Psoas muscle (tissue), 8 donors: ENCODE data around the gene SLC30A5. TPM values are rescaled to one million over a fixed set of nuclear protein-coding genes. Genes with fewer than 3 reads are reported as not detected.
"Not testable (repeated sequence)": the region's sequence is repeated elsewhere in the genome, so short reads cannot be mapped to it uniquely, and the experiment has no call there.

Experiments
- ATAC-seq, 4 donors: fragments of 200-7000 bp; cut with Tn5 transposase; one replicate each; pipeline ENCODE4 v1.9.1; 2020; ENCODE audit warnings: moderate library complexity in 3 of 4, mild to moderate bottlenecking in 2 of 4
- DNase-seq, 2 donors: peaks; one replicate each; pipeline ENCODE4 v3.0.0-alpha.2; 2020
- H3K27ac ChIP-seq: fragments of 200-600 bp; one replicate; pipeline ENCODE4 v1.8.0; 2022
- H3K27me3 ChIP-seq, 3 donors: fragments of 200-600 bp in 1 of 3; one replicate each; pipeline versions ENCODE4 v1.6.1 to v1.8.0; 2013 to 2022; ENCODE audit warnings: low read length in 2 of 3, mild to moderate bottlenecking in 2 of 3, moderate library complexity in 1 of 3; ENCODE audit not compliant: insufficient read depth in 3 of 3
- H3K36me3 ChIP-seq, 2 donors: fragments of 200-600 bp in 1 of 2; one replicate each; pipeline versions ENCODE4 v1.6.1 to v1.8.0; 2013 to 2022; ENCODE audit warnings: low read depth in 1 of 2, mild to moderate bottlenecking in 1 of 2, moderate library complexity in 1 of 2; ENCODE audit not compliant: insufficient read depth in 1 of 2
- H3K4me1 ChIP-seq: fragments of 200-600 bp; one replicate; pipeline ENCODE4 v1.8.0; 2022
- H3K4me3 ChIP-seq: fragments of 200-600 bp; one replicate; pipeline ENCODE4 v1.8.0; 2022; ENCODE audit warnings: mild to moderate bottlenecking
- H3K9me3 ChIP-seq: fragments of 200-600 bp; one replicate; pipeline ENCODE4 v1.8.0; 2022
- WGBS, 3 donors: extraction: QIAGEN DNeasy Blood & Tissue Kit; methylation state at CpG; one replicate each; pipeline versions ENCODE4 v1.1.6 to v1.1.7; 2013; 5-methylcytosine and 5-hydroxymethylcytosine counted together
- intact Hi-C, 2 donors: fragments of 100-400 bp; cut with DNase I; formaldehyde crosslinking; loops; one replicate each; pipeline versions ENCODE4 v1.11.0 to v1.14.2; 2022
- polyA plus RNA-seq, 3 donors: library from polyadenylated mRNA; stranded (reverse); fragments of 200-250 nt; gene quantifications; one replicate each; pipeline ENCODE4 v1.2.3, GENCODE V29; 2013
- total RNA-seq, 4 donors: library from RNA; stranded (reverse); fragmentation: NEBNext Ultra II Directional in 2 of 4; extraction: Animal tissue kit (Norgen Biotek cat#: 25700) in 2 of 4; gene quantifications; one replicate each; pipeline versions ENCODE4 v1.2.1 to v1.2.4, GENCODE V29; 2021 to 2023
- TF ChIP-seq, protein P1 (sequence below): fragments of 200-600 bp; IDR thresholded peaks from one replicate; pipeline ENCODE4 v1.8.0; 2022; ENCODE audit warnings: antibody characterized with exemption
- donor health status: healthy with polysubstance abuse.
- donor health status: DM: no; HTN: no; CAD: no; lungs with moderate emphysema.
- donor health status: Bipolar disorder and iron deficiency.
- donor health status: healthy.
- donor health status: DM: yes; HTN: yes; CAD: no.
- donor health status: DM: no; HTN: no; CAD: no.
- donor health status: DM: no; HTN: no; CAD: no.
- donor health status: DM: yes; HTN: yes; CAD: no.

SLC30A5 gene
- total and polyA plus RNA-seq, 7 donors = 11.5 to 21.1 (median 17.7) TPM

DNA sequence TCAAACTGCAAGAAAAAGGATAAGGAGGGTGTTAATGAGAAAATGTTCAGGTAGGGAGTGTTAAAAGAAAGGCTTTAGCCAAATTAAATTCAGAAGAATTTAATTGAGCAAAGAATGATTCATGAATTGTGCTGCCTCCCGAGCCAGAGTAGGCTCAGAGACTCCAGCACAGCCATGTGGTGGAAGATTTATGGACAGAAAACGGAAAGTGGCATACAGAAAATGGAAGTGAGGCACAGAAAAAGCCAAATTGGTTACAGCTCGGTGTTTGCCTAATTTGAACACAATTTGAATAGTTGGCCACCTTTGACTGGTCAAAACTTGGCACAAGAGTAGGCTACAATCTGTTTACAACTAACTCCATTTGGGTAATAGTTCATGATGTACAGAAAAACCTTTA, 9.6 kb upstream of the SLC30A5 start:
- TF ChIP-seq, protein P1, sequence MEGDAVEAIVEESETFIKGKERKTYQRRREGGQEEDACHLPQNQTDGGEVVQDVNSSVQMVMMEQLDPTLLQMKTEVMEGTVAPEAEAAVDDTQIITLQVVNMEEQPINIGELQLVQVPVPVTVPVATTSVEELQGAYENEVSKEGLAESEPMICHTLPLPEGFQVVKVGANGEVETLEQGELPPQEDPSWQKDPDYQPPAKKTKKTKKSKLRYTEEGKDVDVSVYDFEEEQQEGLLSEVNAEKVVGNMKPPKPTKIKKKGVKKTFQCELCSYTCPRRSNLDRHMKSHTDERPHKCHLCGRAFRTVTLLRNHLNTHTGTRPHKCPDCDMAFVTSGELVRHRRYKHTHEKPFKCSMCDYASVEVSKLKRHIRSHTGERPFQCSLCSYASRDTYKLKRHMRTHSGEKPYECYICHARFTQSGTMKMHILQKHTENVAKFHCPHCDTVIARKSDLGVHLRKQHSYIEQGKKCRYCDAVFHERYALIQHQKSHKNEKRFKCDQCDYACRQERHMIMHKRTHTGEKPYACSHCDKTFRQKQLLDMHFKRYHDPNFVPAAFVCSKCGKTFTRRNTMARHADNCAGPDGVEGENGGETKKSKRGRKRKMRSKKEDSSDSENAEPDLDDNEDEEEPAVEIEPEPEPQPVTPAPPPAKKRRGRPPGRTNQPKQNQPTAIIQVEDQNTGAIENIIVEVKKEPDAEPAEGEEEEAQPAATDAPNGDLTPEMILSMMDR = no peak
- intact Hi-C loops = no loop called here
- 32 to 39% (median 32%) methylated on average over 3 of the region's 3 CpGs for WGBS, 3 donors
- no peaks in the 10 kb centered on the region for H3K4me1 ChIP-seq
- no peaks in the 10 kb centered on the region for H3K36me3 ChIP-seq
- no peak for DNase-seq
- no peak overlapping the region for H3K27ac ChIP-seq
- H3K9me3 ChIP-seq = no peaks in the 10 kb centered on the region
- ATAC-seq = no peak
- no peaks in the 10 kb centered on the region for H3K27me3 ChIP-seq
- H3K4me3 ChIP-seq = no peak overlapping the region

DNA sequence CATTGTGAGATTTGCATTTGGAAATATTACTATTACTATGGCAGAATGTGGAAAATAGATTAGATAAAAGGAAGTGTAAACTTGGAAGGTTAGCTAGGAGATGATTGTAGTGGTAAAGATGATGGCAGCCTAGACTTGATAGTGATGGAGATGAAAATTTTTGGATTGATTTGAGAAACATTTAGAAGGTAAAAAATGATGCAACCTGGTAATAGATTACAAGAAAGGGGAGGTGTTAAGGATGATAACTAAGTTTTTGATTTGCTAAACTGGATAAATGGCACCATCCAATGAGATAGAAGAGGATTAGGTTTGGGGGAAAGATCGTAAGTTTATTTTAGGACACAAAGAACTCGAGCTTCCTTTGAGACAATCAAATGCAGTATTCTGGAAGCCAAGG, 8.9 kb upstream of the SLC30A5 start:
- TF ChIP-seq, protein P1 = no peak
- H3K4me3 ChIP-seq = no peak overlapping the region
- H3K9me3 ChIP-seq = no peaks in the 10 kb centered on the region
- no peaks in the 10 kb centered on the region for H3K4me1 ChIP-seq
- DNase-seq (no peak), ATAC-seq (no peak)
- no peaks in the 10 kb centered on the region for H3K27me3 ChIP-seq
- 58 to 82% (median 79%) methylated on average over 2 of the region's 2 CpGs for WGBS, 3 donors
- H3K36me3 ChIP-seq = no peaks in the 10 kb centered on the region
- intact Hi-C loops = no loop called here
- no peak overlapping the region for H3K27ac ChIP-seq

DNA sequence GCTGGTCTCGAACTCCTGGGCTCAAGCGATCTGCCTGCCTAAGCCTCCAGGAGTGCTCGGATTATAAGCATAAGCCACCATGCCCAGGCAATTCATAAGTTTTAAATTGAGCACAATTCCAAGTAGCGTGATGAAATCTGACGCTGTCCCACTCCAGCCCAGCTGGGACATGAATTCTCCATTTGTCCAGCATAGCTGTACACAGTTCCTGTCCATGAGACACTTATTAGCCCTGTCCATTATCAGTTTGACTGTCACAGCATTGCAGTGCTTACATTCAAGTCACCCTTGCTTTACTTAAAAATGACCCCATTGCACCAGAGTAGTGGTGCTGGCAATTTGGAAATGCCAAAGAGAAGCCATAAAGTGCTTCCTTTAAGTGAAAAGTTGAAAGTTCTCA, 7.6 kb upstream of the SLC30A5 start:
- intact Hi-C loops = no loop called here
- no peak for ATAC-seq
- DNase-seq = no peak

DNA sequence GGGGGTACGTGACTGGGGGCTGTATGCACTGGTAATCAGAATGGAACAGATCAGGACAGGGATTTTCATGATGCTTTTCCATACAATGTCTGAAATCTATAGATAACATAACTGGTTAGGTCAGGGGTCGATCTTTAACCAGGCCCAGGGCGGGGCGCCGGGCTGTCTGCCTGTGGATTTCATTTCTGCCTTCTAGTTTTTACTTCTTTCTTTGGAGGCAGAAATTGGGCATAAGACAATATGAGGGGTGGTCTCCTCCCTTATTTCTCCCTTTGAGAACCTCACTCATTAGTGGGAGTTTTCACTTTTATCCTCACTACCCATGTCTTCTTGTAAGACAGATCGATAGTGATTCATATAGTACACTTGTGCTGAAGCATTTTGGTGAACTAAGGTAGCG, 5.8 kb upstream of the SLC30A5 start:
- H3K4me1 ChIP-seq, H3K9me3 ChIP-seq, H3K27me3 ChIP-seq, H3K27ac ChIP-seq, DNase-seq, intact Hi-C loops, H3K4me3 ChIP-seq, H3K36me3 ChIP-seq, ATAC-seq: not testable (repeated sequence)
- WGBS, 3 donors = 78 to 93% (median 80%) methylated on average over 7 of the region's 7 CpGs

More for the DNA sequence above, 7.6 kb upstream of the SLC30A5 start:
- no peaks in the 10 kb centered on the region for H3K4me1 ChIP-seq
- TF ChIP-seq, protein P1 = no peak
- no peaks in the 10 kb centered on the region for H3K27me3 ChIP-seq
- no peaks in the 10 kb centered on the region for H3K36me3 ChIP-seq
- H3K27ac ChIP-seq = no peak overlapping the region
- H3K9me3 ChIP-seq = no peaks in the 10 kb centered on the region
- H3K4me3 ChIP-seq = no peak overlapping the region
- WGBS, 3 donors = 40 to 56% (median 51%) methylated on average over 5 of the region's 5 CpGs

DNA sequence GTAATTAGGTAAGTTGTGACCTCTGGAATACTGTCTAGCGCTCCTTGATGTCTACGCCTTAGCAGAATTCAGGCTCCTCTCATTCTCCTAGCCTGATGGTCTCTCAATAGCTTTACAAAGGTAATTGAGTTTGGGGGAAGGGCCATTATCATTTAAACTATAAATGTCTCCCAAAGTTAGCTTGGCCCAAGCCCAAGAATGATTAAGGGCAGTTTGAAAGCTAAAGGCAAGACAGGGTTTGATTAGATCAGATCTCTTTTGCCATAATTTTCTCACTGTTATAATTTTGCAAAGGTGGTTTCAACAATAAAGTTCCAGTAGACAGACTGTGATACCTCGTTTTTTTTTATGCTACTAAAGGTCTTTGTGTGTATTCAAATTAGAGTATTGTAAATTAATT, 3.7 kb upstream of the SLC30A5 start:
- WGBS, 3 donors = 76 to 83% (median 80%) methylated on average over 3 of the region's 3 CpGs
- H3K9me3 ChIP-seq = no peaks in the 10 kb centered on the region
- no peak overlapping the region for H3K27ac ChIP-seq
- peaks cover 5% of the 10 kb centered on the region for H3K4me1 ChIP-seq
- H3K4me3 ChIP-seq = no peak overlapping the region
- DNase-seq (no peak), ATAC-seq (no peak)
- no peaks in the 10 kb centered on the region for H3K36me3 ChIP-seq
- intact Hi-C loops = loop anchor here (10.0 kb wide), 2 partner anchors 75 to 245 kb away; partner anchors contain the start of genes CCDC125 (in 1 of the 2) and CCNB1 (in 1 of the 2)
- no peaks in the 10 kb centered on the region for H3K27me3 ChIP-seq
- TF ChIP-seq, protein P1 = no peak
